Activated CD8-positive, alpha-beta memory T cell treated with anti-CD3 and anti-CD28 coated beads, Interleukin-2, amount 10 ng/mL, durations not matched to agents 7 days and 5 days (primary cell): ENCODE measurements around the gene ZBTB47. TPM values are rescaled to one million over a fixed set of nuclear protein-coding genes. Genes with fewer than 3 reads are reported as not detected.

Source experiments
- ATAC-seq: fragments of 150-1000 bp; cut with Tn5 transposase; one replicate; pipeline ENCODE4 v1.10.0; 2021; ENCODE audit warnings: moderate library complexity
- CTCF ChIA-PET: fragments of 350-600 bp; sonication (Branson Sonifier 250); formaldehyde crosslinking; loops from one replicate; lab custom pipeline; 2021; ENCODE audit warnings: antibody characterized with exemption; lab: Charles Lee
- DNase-seq: peaks from one replicate; pipeline ENCODE4 v3.0.0-alpha.2; 2020
- H3K27ac Mint-ChIP-seq: one replicate; pipeline ENCODE4 v1.8.0; 2021; ENCODE audit warnings: mild to moderate bottlenecking, mixed read lengths
- H3K27me3 Mint-ChIP-seq: one replicate; pipeline ENCODE4 v1.8.0; 2021; ENCODE audit warnings: mixed read lengths
- H3K36me3 Mint-ChIP-seq: one replicate; pipeline ENCODE4 v1.8.0; 2021; ENCODE audit warnings: mild to moderate bottlenecking, mixed read lengths
- H3K4me1 Mint-ChIP-seq: one replicate; pipeline ENCODE4 v1.8.0; 2021; ENCODE audit warnings: mixed read lengths
- H3K4me3 Mint-ChIP-seq: one replicate; pipeline ENCODE4 v1.8.0; 2021; ENCODE audit warnings: mild to moderate bottlenecking, moderate library complexity, mixed read lengths
- H3K9me3 Mint-ChIP-seq: one replicate; pipeline ENCODE4 v1.8.0; 2022; ENCODE audit warnings: low read depth, mixed read lengths
- total RNA-seq, 2 experiments: library from RNA; stranded (reverse); gene quantifications; one replicate each; pipeline ENCODE4 v1.2.3, GENCODE V29; 2021

Gene ZBTB47
- total RNA-seq, 2 experiments from 2014 or later = 0.41 to 0.56 TPM

GRCh38 chr3:42663581-42664437, 10.3 kb downstream of the ZBTB47 start:
- Mint-ChIP-seq H3K36me3 (no peaks in the 10 kb centered on the region), H3K9me3 (no peaks in the 10 kb centered on the region), H3K27ac (no peak overlapping the region), H3K27me3 (no peaks in the 10 kb centered on the region), H3K4me1 (no peaks in the 10 kb centered on the region), H3K4me3 (no peak overlapping the region)
- DNase-seq (no peak), ATAC-seq (no peak)
- CTCF ChIA-PET = interaction anchor here (1.0 to 3.7 kb wide), 2 partner anchors 34 to 82 kb away, joined by 3 to 15 read pairs; no protein-coding TSS in a partner anchor

- ATAC-seq (no peak), DNase-seq (no peak)
- Mint-ChIP-seq H3K36me3 (no peaks in the 10 kb centered on the region), H3K27ac (no peak overlapping the region), H3K4me1 (no peaks in the 10 kb centered on the region), H3K4me3 (no peak overlapping the region), H3K27me3 (no peaks in the 10 kb centered on the region), H3K9me3 (no peaks in the 10 kb centered on the region)
- CTCF ChIA-PET = interaction anchor here (1.0 kb wide), 1 partner anchor 33 kb away, joined by 3 read pairs; no protein-coding TSS in a partner anchor
These were observed 10.9 kb downstream of the ZBTB47 start for GRCh38 chr3:42664438-42664803.

- no peaks in the 10 kb centered on the region for H3K4me1 Mint-ChIP-seq
- DNase-seq = peak; percentile 19
- CTCF ChIA-PET = no interaction called here
- no peak overlapping the region for H3K27ac Mint-ChIP-seq
- no peaks in the 10 kb centered on the region for H3K36me3 Mint-ChIP-seq
- no peaks in the 10 kb centered on the region for H3K27me3 Mint-ChIP-seq
- H3K4me3 Mint-ChIP-seq = no peak overlapping the region
- ATAC-seq = no peak
- no peaks in the 10 kb centered on the region for H3K9me3 Mint-ChIP-seq
These were observed 11.8 kb downstream of the ZBTB47 start for GRCh38 chr3:42665050-42665878.

DNA sequence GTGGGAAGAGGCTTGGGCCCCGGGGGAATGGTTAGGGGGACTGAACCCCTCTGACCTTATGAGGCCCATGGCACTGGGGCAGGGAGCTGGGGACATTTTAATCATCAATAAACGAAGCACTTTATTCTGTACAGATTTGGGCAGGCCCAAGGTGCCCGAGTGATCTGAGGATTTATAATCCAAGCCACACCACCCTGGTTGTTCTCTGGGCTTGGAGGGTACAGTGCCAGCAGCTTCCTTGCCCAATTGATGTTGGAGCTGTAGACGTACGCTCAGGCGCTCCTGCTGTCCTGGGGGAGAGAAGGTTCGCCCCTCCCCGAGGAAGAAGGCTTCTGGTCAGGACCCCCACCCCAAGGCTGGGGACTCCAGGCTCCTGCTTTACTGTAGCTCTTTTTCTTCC, 12.5 kb downstream of the ZBTB47 start:
- Mint-ChIP-seq H3K4me1 (no peaks in the 10 kb centered on the region), H3K36me3 (no peaks in the 10 kb centered on the region), H3K4me3 (no peak overlapping the region), H3K27ac (no peak overlapping the region), H3K9me3 (no peaks in the 10 kb centered on the region), H3K27me3 (no peaks in the 10 kb centered on the region)
- DNase-seq (peak; percentile 34), ATAC-seq (no peak)
- CTCF ChIA-PET = no interaction called here

GRCh38 chr3:42666577-42666998, 13.1 kb downstream of the ZBTB47 start:
- DNase-seq (peak; percentile 31), ATAC-seq (no peak)
- Mint-ChIP-seq H3K4me3 (no peak overlapping the region), H3K4me1 (no peaks in the 10 kb centered on the region), H3K27ac (no peak overlapping the region), H3K36me3 (no peaks in the 10 kb centered on the region), H3K27me3 (no peaks in the 10 kb centered on the region), H3K9me3 (no peaks in the 10 kb centered on the region)
- CTCF ChIA-PET = no interaction called here

DNA sequence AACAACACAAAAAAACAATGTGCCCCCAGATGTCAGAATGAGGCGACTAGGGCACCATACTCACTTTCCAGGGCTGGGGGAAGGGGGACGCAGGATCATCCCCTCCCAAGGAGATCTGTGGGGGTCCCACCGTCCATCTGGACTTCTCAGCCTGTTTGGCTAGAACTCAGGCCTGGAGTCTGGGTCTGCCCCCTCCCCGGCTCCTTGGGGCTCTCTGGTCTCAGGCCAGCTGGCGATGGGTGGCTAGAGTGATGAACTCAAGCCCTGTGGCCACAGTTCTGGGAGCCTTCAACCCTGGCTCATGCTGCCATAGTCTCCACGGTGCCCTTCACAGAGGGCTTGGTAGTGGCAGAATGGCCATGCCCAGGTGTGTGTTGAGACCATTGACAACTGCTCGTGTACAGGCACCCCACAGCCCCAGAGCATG, 13.6 kb downstream of the ZBTB47 start:
- ATAC-seq = no peak
- no peak overlapping the region for H3K4me3 Mint-ChIP-seq

DNA sequence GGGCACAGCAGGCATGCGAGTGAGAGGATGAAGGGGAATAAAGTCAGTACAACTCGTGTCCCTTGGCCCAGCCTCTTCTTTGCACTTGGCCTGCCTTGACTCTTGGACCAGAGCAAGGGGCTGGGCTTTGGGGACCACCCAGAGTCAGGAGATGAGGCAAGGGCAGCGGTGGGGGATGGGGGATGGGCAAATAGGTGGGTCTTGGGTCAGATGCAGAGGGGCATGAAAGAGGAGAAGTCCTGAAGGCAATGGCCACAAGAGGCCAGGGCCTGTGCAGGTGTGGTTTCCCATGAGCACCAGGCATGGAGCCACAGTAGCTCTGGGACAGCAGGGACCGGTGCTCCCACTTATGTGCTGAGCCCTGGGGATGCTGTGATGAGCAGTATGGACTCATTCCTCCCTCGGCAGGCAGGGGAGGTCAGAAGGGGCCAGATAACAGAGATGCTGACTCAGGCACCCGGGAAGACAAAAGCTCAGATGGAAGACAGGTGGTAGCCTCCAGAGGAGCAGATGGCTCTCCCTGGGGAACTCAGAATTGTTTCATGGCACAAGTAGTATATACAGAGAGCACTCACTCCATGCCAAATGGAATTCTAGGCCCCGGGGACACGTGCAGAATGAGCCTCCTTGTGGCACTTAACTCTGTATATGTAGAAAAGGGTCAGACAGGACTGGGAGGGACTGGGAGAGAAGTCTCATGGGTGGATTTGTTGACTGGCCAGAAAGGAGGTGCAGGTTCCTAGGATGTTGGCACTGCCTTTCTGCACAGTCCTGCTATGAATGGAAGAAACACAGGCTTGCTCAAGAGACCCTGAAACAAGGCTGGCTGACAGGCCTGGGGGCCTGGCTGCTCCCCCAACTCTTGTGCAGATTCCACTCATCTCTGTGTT, 14.3 kb downstream of the ZBTB47 start:
- no peak overlapping the region for H3K27ac Mint-ChIP-seq
- CTCF ChIA-PET = no interaction called here
- peak; percentile 35 for DNase-seq
- H3K4me1 Mint-ChIP-seq = no peaks in the 10 kb centered on the region
- H3K27me3 Mint-ChIP-seq = no peaks in the 10 kb centered on the region
- no peaks in the 10 kb centered on the region for H3K9me3 Mint-ChIP-seq
- H3K36me3 Mint-ChIP-seq = no peaks in the 10 kb centered on the region
- no peak for ATAC-seq
- no peak overlapping the region for H3K4me3 Mint-ChIP-seq

More for the DNA sequence above, 13.6 kb downstream of the ZBTB47 start:
- no peaks in the 10 kb centered on the region for H3K36me3 Mint-ChIP-seq
- no peaks in the 10 kb centered on the region for H3K27me3 Mint-ChIP-seq
- H3K9me3 Mint-ChIP-seq = no peaks in the 10 kb centered on the region
- CTCF ChIA-PET = no interaction called here
- H3K27ac Mint-ChIP-seq = no peak overlapping the region
- no peaks in the 10 kb centered on the region for H3K4me1 Mint-ChIP-seq
- DNase-seq = peak; percentile 15

GRCh38 chr3:42668413-42668760, 14.9 kb downstream of the ZBTB47 start:
- no peaks in the 10 kb centered on the region for H3K9me3 Mint-ChIP-seq
- DNase-seq = no peak
- no peaks in the 10 kb centered on the region for H3K36me3 Mint-ChIP-seq
- no peak for ATAC-seq
- H3K4me1 Mint-ChIP-seq = no peaks in the 10 kb centered on the region
- H3K27ac Mint-ChIP-seq = no peak overlapping the region
- CTCF ChIA-PET = no interaction called here
- no peak overlapping the region for H3K4me3 Mint-ChIP-seq
- H3K27me3 Mint-ChIP-seq = no peaks in the 10 kb centered on the region

- DNase-seq = no peak
- no peak for ATAC-seq
- H3K27ac Mint-ChIP-seq = no peak overlapping the region
- H3K36me3 Mint-ChIP-seq = no peaks in the 10 kb centered on the region
- no peaks in the 10 kb centered on the region for H3K9me3 Mint-ChIP-seq
- CTCF ChIA-PET = no interaction called here
- H3K4me1 Mint-ChIP-seq = no peaks in the 10 kb centered on the region
- no peak overlapping the region for H3K4me3 Mint-ChIP-seq
- no peaks in the 10 kb centered on the region for H3K27me3 Mint-ChIP-seq
These were observed 15.3 kb downstream of the ZBTB47 start for GRCh38 chr3:42668793-42669217.

GRCh38 chr3:42670051-42670576, 16.6 kb downstream of the ZBTB47 start:
- Mint-ChIP-seq H3K9me3 (no peaks in the 10 kb centered on the region), H3K27ac (no peak overlapping the region), H3K4me1 (no peaks in the 10 kb centered on the region), H3K36me3 (no peaks in the 10 kb centered on the region), H3K4me3 (no peak overlapping the region), H3K27me3 (peaks cover 3% of the 10 kb centered on the region)
- CTCF ChIA-PET = no interaction called here
- no peak for ATAC-seq
- no peak for DNase-seq

DNA sequence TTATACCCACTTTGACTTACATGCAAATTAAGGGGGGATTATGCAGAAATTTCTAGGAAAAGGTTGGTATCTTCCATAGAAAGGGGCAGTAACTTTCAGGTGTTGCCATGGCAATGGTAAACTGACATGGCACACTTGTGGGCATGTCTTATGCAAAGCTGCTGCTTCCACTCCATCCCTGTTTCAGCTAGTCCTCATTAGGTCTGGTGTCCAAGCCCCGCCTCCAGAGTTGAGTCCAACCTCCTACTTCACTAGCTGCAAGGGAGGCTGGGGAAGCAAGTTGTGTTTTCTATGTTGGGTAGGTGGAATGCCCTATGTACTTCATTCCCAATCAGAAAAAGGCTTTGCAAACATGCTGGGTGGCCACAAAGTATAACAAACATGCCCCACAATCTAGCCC, 17.2 kb downstream of the ZBTB47 start:
- Mint-ChIP-seq H3K27ac (no peak overlapping the region), H3K36me3 (no peaks in the 10 kb centered on the region), H3K9me3 (no peaks in the 10 kb centered on the region), H3K27me3 (peaks cover 3% of the 10 kb centered on the region), H3K4me3 (no peak overlapping the region), H3K4me1 (no peaks in the 10 kb centered on the region)
- no peak for ATAC-seq
- no peak for DNase-seq
- CTCF ChIA-PET = no interaction called here

DNA sequence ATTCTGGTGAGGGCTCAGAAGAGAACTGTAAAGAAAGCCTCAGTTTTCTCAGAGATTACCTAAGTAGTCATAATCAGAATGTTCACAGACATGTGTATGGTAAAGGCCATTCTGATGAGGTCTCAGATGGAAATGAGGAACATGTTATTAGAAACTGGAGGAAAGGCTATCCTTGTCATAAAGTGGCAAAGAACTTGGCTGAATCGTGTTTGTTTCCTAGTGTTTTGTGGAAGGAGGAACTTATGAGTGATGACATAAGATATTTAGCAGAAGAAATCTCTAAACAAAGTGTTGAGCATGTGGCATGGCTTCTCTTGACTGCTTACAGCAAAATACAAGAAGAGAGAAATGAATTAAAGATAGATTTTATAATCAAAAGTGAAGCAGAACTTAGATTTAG, 19.0 kb downstream of the ZBTB47 start:
- no peaks in the 10 kb centered on the region for H3K4me1 Mint-ChIP-seq
- peaks cover 2% of the 10 kb centered on the region for H3K9me3 Mint-ChIP-seq
- CTCF ChIA-PET = no interaction called here
- ATAC-seq = no peak
- no peak for DNase-seq
- peaks cover 3% of the 10 kb centered on the region for H3K27me3 Mint-ChIP-seq
- no peaks in the 10 kb centered on the region for H3K36me3 Mint-ChIP-seq
- H3K4me3 Mint-ChIP-seq = no peak overlapping the region
- H3K27ac Mint-ChIP-seq = no peak overlapping the region

GRCh38 chr3:42673082-42673481, 19.6 kb downstream of the ZBTB47 start:
- CTCF ChIA-PET = no interaction called here
- no peak for ATAC-seq
- no peak overlapping the region for H3K27ac Mint-ChIP-seq
- no peak for DNase-seq
- no peaks in the 10 kb centered on the region for H3K36me3 Mint-ChIP-seq
- peaks cover 6% of the 10 kb centered on the region for H3K27me3 Mint-ChIP-seq
- H3K4me1 Mint-ChIP-seq = no peaks in the 10 kb centered on the region
- H3K4me3 Mint-ChIP-seq = no peak overlapping the region
- H3K9me3 Mint-ChIP-seq = peaks cover 8% of the 10 kb centered on the region
